Esophagus (tissue), 2 donors: ENCODE results near the gene CLCN5. TPM values are rescaled to one million over a fixed set of nuclear protein-coding genes. Genes with fewer than 3 reads are reported as not detected.

Experiments
- H3K27ac ChIP-seq, 2 donors: one replicate each; pipeline ENCODE4 v1.5.1; 2013; ENCODE audit warnings: low read depth in 2 of 2, mild to moderate bottlenecking in 2 of 2, inconsistent platforms in 1 of 2, low read length in 1 of 2, moderate library complexity in 1 of 2
- H3K27me3 ChIP-seq, 2 donors: one replicate each; pipeline ENCODE4 v1.6.1; 2013; ENCODE audit warnings: low read length in 2 of 2, control low read depth in 1 of 2, mild to moderate bottlenecking in 1 of 2; ENCODE audit not compliant: insufficient read depth in 2 of 2, control insufficient read depth in 1 of 2
- H3K36me3 ChIP-seq, 2 donors: one replicate each; pipeline ENCODE4 v1.6.1; 2013; ENCODE audit warnings: low read length in 1 of 2; ENCODE audit not compliant: control insufficient read depth in 2 of 2, insufficient read depth in 2 of 2
- H3K4me1 ChIP-seq, 2 donors: one replicate each; pipeline ENCODE4 v1.6.1; 2013; ENCODE audit warnings: low read length in 1 of 2; ENCODE audit not compliant: control insufficient read depth in 2 of 2, insufficient read depth in 2 of 2
- H3K4me3 ChIP-seq, 2 donors: one replicate each; pipeline ENCODE4 v1.5.1; 2013; ENCODE audit warnings: low read length in 2 of 2, mild to moderate bottlenecking in 2 of 2, low read depth in 1 of 2, moderate library complexity in 1 of 2
- H3K9me3 ChIP-seq, 2 donors: one replicate each; pipeline ENCODE4 v1.6.1; 2013; ENCODE audit warnings: mild to moderate bottlenecking in 2 of 2, low read depth in 1 of 2, low read length in 1 of 2, moderate library complexity in 1 of 2; ENCODE audit not compliant: control insufficient read depth in 2 of 2, insufficient read depth in 1 of 2
- WGBS, 2 donors: extraction: QIAGEN DNeasy Blood & Tissue Kit; methylation state at CpG; one replicate each; pipeline ENCODE4 v1.1.7; 2013; 5-methylcytosine and 5-hydroxymethylcytosine counted together
- polyA plus RNA-seq, 2 donors: library from polyadenylated mRNA; stranded (reverse); fragments of 200-250 nt; gene quantifications; one replicate each; pipeline ENCODE4 v1.2.3, GENCODE V29; 2013
- donor health status: healthy with polysubstance abuse.
- donor health status: Bipolar disorder and iron deficiency.

Gene CLCN5
- polyA plus RNA-seq, 2 donors = 1.3 to 2.0 TPM

- H3K4me3 ChIP-seq = no peak overlapping the region
- no peaks in the 10 kb centered on the region for H3K9me3 ChIP-seq
- no peak overlapping the region for H3K27ac ChIP-seq
- H3K27me3 ChIP-seq = no peaks in the 10 kb centered on the region
- 86 to 87% methylated on average over 4 of the region's 4 CpGs for WGBS, 2 donors
- no peaks in the 10 kb centered on the region for H3K4me1 ChIP-seq
- no peaks in the 10 kb centered on the region for H3K36me3 ChIP-seq
Measured at GRCh38 chrX:49892542-49892941, 29.9 kb upstream of the CLCN5 start.

GRCh38 chrX:49896951-49897350, 25.4 kb upstream of the CLCN5 start:
- Histone ChIP-seq H3K27me3 (peaks cover 2 to 3% of the 10 kb centered on the region in 2 donors), H3K27ac (no peak overlapping the region), H3K36me3 (no peaks in the 10 kb centered on the region), H3K9me3 (no peaks in the 10 kb centered on the region), H3K4me1 (no peaks in the 10 kb centered on the region), H3K4me3 (no peak overlapping the region)
- WGBS, 2 donors = 61 to 83% methylated on average over 4 of the region's 4 CpGs

GRCh38 chrX:49901048-49901447, 21.3 kb upstream of the CLCN5 start:
- peaks cover 2 to 3% of the 10 kb centered on the region in 2 donors for H3K27me3 ChIP-seq
- no peaks in the 10 kb centered on the region for H3K4me1 ChIP-seq
- H3K27ac ChIP-seq = no peak overlapping the region
- no peaks in the 10 kb centered on the region for H3K9me3 ChIP-seq
- H3K36me3 ChIP-seq = no peaks in the 10 kb centered on the region
- H3K4me3 ChIP-seq = no peak overlapping the region

- Histone ChIP-seq H3K9me3 (no peaks in the 10 kb centered on the region), H3K27me3 (peaks cover 0 to 2% of the 10 kb centered on the region in 2 donors), H3K4me1 (no peaks in the 10 kb centered on the region), H3K4me3 (no peak overlapping the region), H3K36me3 (no peaks in the 10 kb centered on the region), H3K27ac (no peak overlapping the region)
- 22 to 38% methylated on average over 3 of the region's 3 CpGs for WGBS, 2 donors
Measured at GRCh38 chrX:49910344-49910743, 12.1 kb upstream of the CLCN5 start.

- Histone ChIP-seq H3K27ac (no peak overlapping the region), H3K27me3 (peaks cover 0 to 2% of the 10 kb centered on the region in 2 donors), H3K4me3 (no peak overlapping the region), H3K4me1 (no peaks in the 10 kb centered on the region), H3K36me3 (no peaks in the 10 kb centered on the region), H3K9me3 (no peaks in the 10 kb centered on the region)
- WGBS, 2 donors = 66 to 91% methylated on average over 3 of the region's 3 CpGs
Measured at GRCh38 chrX:49912086-49912485, 10.3 kb upstream of the CLCN5 start.

GRCh38 chrX:49912861-49913260, 9.5 kb upstream of the CLCN5 start:
- WGBS, 2 donors = 69% methylated on average over 3 of the region's 3 CpGs
- Histone ChIP-seq H3K36me3 (no peaks in the 10 kb centered on the region), H3K4me1 (no peaks in the 10 kb centered on the region), H3K27me3 (peaks cover 0 to 2% of the 10 kb centered on the region in 2 donors), H3K27ac (no peak overlapping the region), H3K4me3 (no peak overlapping the region), H3K9me3 (no peaks in the 10 kb centered on the region)

- no peaks in the 10 kb centered on the region for H3K4me1 ChIP-seq
- H3K4me3 ChIP-seq = no peak overlapping the region
- no peaks in the 10 kb centered on the region for H3K27me3 ChIP-seq
- H3K9me3 ChIP-seq = no peaks in the 10 kb centered on the region
- WGBS, 2 donors = 30% methylated on average over 8 of the region's 8 CpGs
- H3K36me3 ChIP-seq = no peaks in the 10 kb centered on the region
- H3K27ac ChIP-seq = no peak overlapping the region
Measured at GRCh38 chrX:49915361-49916222, 6.8 kb upstream of the CLCN5 start.

- no peaks in the 10 kb centered on the region for H3K36me3 ChIP-seq
- no peaks in the 10 kb centered on the region for H3K27me3 ChIP-seq
- H3K4me3 ChIP-seq = no peak overlapping the region
- H3K4me1 ChIP-seq = no peaks in the 10 kb centered on the region
- WGBS, 2 donors = 14 to 20% methylated on average over 8 of the region's 8 CpGs
- no peak overlapping the region for H3K27ac ChIP-seq
- no peaks in the 10 kb centered on the region for H3K9me3 ChIP-seq
Measured at GRCh38 chrX:49919617-49920016, 2.8 kb upstream of the CLCN5 start.

- no peak overlapping the region for H3K27ac ChIP-seq
- no peaks in the 10 kb centered on the region for H3K27me3 ChIP-seq
- no peaks in the 10 kb centered on the region for H3K9me3 ChIP-seq
- no peaks in the 10 kb centered on the region for H3K36me3 ChIP-seq
- no peaks in the 10 kb centered on the region for H3K4me1 ChIP-seq
- H3K4me3 ChIP-seq = no peak overlapping the region
- WGBS, 2 donors = 73 to 81% methylated on average over 2 of the region's 2 CpGs
Measured at GRCh38 chrX:49921109-49921508, 1.3 kb upstream of the CLCN5 start.

- H3K4me3 ChIP-seq = no peak overlapping the region
Measured at GRCh38 chrX:49925176-49925575, 2.8 kb downstream of the CLCN5 start.

More at GRCh38 chrX:49925176-49925575, 2.8 kb downstream of the CLCN5 start:
- Histone ChIP-seq H3K27ac (no peak overlapping the region), H3K36me3 (no peaks in the 10 kb centered on the region), H3K9me3 (no peaks in the 10 kb centered on the region), H3K27me3 (peaks cover 0 to 5% of the 10 kb centered on the region in 2 donors), H3K4me1 (no peaks in the 10 kb centered on the region)
- WGBS, 2 donors = 38 to 48% methylated on average over 2 of the region's 2 CpGs
